A673 (cell line): ENCODE data around the gene ZNF587.

Experiments used
- CTCF ChIP-seq: fragments of 300-800, 200-600 bp; sonication (generic); conservative IDR thresholded peaks from 2 replicates; pipeline ENCODE4 v1.5.1; 2017; ENCODE audit warnings: low read depth, mild to moderate bottlenecking, antibody characterized with exemption, low read length, moderate library complexity, mixed read lengths
- EZH2 ChIP-seq: fragments of 200-600 bp; sonication (generic); IDR thresholded peaks from 2 replicates; pipeline ENCODE4 v1.6.1; 2017; ENCODE audit warnings: borderline replicate concordance, low read depth, mild to moderate bottlenecking, mixed read lengths, antibody characterized with exemption, low read length; ENCODE audit not compliant: poor library complexity, severe bottlenecking

- TF ChIP-seq EZH2 (no peak), CTCF (no peak)
Measured at GRCh38 chr19:57820599-57820998, 29.1 kb upstream of the ZNF587 start.
